GM21786 (cell line): ENCODE data around the gene GDI2.
"Not testable (repeated sequence)": the region's sequence is repeated elsewhere in the genome, so short reads cannot be mapped to it uniquely, and the experiment has no call there.

Experiments used
- ATAC-seq: cut with Tn5 transposase; IDR thresholded peaks from one replicate; pipeline ENCODE4 v1.9.1; 2021; ENCODE audit not compliant: unreplicated experiment

Gene GDI2

GRCh38 chr10:5813341-5814109 is at the start of gene GDI2:
GDI2 (minus strand) TSS chr10:5813434; CDS start chr10:5813258, 176 bp downstream.
- peak; percentile 64 for ATAC-seq

- ATAC-seq: peak; percentile 96
Observed at GRCh38 chr10:5862360-5862961, 49.2 kb upstream of the GDI2 start.

- no peak for ATAC-seq
Observed at GRCh38 chr10:5860066-5860465, 46.8 kb upstream of the GDI2 start.

GRCh38 chr10:5858811-5859210 is 45.6 kb upstream of the GDI2 start:
- ATAC-seq: no peak

- ATAC-seq: no peak
Observed at GRCh38 chr10:5856701-5857004, 43.4 kb upstream of the GDI2 start.

- ATAC-seq: no peak
Observed at GRCh38 chr10:5855979-5856700, 42.9 kb upstream of the GDI2 start.

GRCh38 chr10:5854131-5854475 is 40.9 kb upstream of the GDI2 start:
- no peak for ATAC-seq

- ATAC-seq: not testable (repeated sequence)
Observed at GRCh38 chr10:5846667-5847066, 33.4 kb upstream of the GDI2 start.

- no peak for ATAC-seq
Observed at GRCh38 chr10:5844345-5845055, 31.3 kb upstream of the GDI2 start.

- ATAC-seq: no peak
Observed at GRCh38 chr10:5843686-5844344, 30.6 kb upstream of the GDI2 start.

GRCh38 chr10:5841965-5842364 is 28.7 kb upstream of the GDI2 start:
- no peak for ATAC-seq

GRCh38 chr10:5840314-5841307 is 27.4 kb upstream of the GDI2 start:
- ATAC-seq: peak; percentile 79

- ATAC-seq: not testable (repeated sequence)
Observed at GRCh38 chr10:5836181-5836580, 22.9 kb upstream of the GDI2 start.

GRCh38 chr10:5835446-5836095 is 22.3 kb upstream of the GDI2 start:
- no peak for ATAC-seq

- ATAC-seq: no peak
Observed at GRCh38 chr10:5833814-5834213, 20.6 kb upstream of the GDI2 start.

GRCh38 chr10:5832946-5833345 is 19.7 kb upstream of the GDI2 start:
- no peak for ATAC-seq

- ATAC-seq: no peak
Observed at GRCh38 chr10:5831446-5831782, 18.2 kb upstream of the GDI2 start.

- no peak for ATAC-seq
Observed at GRCh38 chr10:5830629-5831445, 17.6 kb upstream of the GDI2 start.

- ATAC-seq: no peak
Observed at GRCh38 chr10:5829267-5829666, 16.0 kb upstream of the GDI2 start.
